Keratinocyte (primary cell): ENCODE data around the gene PEX5L.

Experiments used
- CTCF ChIP-seq, 3 experiments: IDR thresholded peaks in 1 of 3; conservative IDR thresholded peaks in 1 of 3; optimal IDR thresholded peaks in 1 of 3; 2 replicates in 2 of 3; 3 replicates in 1 of 3; pipeline versions ENCODE3 to v1.5.1; 2011; ENCODE audit warnings: low read length in 3 of 3, mild to moderate bottlenecking in 3 of 3, moderate library complexity in 2 of 3, control low read depth in 1 of 3, inconsistent platforms in 1 of 3; ENCODE audit not compliant: insufficient read depth in 2 of 3; ENCODE audit errors: extremely low read depth in 1 of 3
- EZH2 ChIP-seq: IDR thresholded peaks from one replicate; pipeline ENCODE4 v1.6.1; 2012; ENCODE audit warnings: inconsistent platforms, mild to moderate bottlenecking, low read length, moderate library complexity

DNA sequence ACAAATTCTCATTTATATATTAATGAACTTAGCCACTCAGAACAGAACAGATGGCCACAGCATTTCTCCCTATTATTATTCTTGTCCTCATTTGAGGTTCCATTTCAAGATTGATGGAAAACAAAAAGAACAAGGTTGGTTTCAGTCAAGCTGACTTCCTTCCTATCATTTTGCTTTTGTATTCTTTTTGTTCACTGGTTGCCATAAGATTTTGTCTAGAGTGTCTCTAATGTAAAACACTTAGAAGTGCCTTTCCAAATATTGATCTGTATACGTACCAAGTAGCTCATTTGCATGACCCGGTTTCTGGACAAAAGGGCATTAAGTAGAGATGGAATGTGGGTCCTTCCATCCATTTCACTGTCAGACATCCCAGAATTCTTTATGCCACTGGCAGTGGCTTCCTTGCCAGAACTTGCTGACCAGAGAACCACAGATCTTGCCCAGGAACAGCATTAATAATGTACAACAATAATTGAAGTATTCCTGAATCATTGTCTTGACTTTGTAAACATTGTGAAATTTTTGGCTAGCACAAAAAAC is 63.8 kb downstream of the PEX5L start:
- TF ChIP-seq CTCF (optimal IDR thresholded peaks at IDR 0.05 in 1 of 3, IDR thresholded peaks at IDR 0.05 in 1 of 3, conservative IDR thresholded peaks at IDR 0.05 in 1 of 3; ENCODE audit: extremely low read depth in 1 of 3, insufficient read depth in 2 of 3, low read length in 3 of 3) (no peak), EZH2 (no peak)
